ENCODE data around the gene PRRX1.

GRCh38 chr1:170695955-170696590 is 32.1 kb downstream of the PRRX1 start:
- TF ChIP-seq POLR2A (IDR thresholded peaks at IDR 0.05; ENCODE audit: extremely low read depth, insufficient read length), result no peak
- TF ChIP-seq CTCF (IDR thresholded peaks at IDR 0.05; ENCODE audit: low read depth, low read length), result no peak
